Memory B cell (primary cell): ENCODE results near the gene UTP25.
"Not testable (repeated sequence)": the region's sequence is repeated elsewhere in the genome, so short reads cannot be mapped to it uniquely, and the experiment has no call there.

ENCODE experiments used
- ATAC-seq: fragments of 150-1000 bp; cut with Tn5 transposase; 2 replicates; pipeline ENCODE4 v1.10.0; 2021; ENCODE audit warnings: low read depth, mild to moderate bottlenecking, moderate library complexity
- DNase-seq, 2 donors: peaks; one replicate each; pipeline ENCODE4 v3.0.0; 2022; ENCODE audit warnings: low spot score in 2 of 2
- H3K27ac Mint-ChIP-seq: one replicate; pipeline ENCODE4 v1.8.0; 2022; ENCODE audit warnings: mild to moderate bottlenecking, moderate library complexity, mixed read lengths
- H3K27me3 Mint-ChIP-seq: one replicate; pipeline ENCODE4 v1.8.0; 2022; ENCODE audit warnings: mixed read lengths
- H3K36me3 Mint-ChIP-seq: one replicate; pipeline ENCODE4 v1.8.0; 2022; ENCODE audit warnings: mild to moderate bottlenecking, mixed read lengths
- H3K4me1 Mint-ChIP-seq: one replicate; pipeline ENCODE4 v1.8.0; 2022; ENCODE audit warnings: mixed read lengths
- H3K4me3 Mint-ChIP-seq: one replicate; pipeline ENCODE4 v1.8.0; 2022; ENCODE audit warnings: mild to moderate bottlenecking, moderate library complexity, mixed read lengths
- H3K9me3 Mint-ChIP-seq: one replicate; pipeline ENCODE4 v1.8.0; 2022; ENCODE audit warnings: mixed read lengths

UTP25 gene

DNA sequence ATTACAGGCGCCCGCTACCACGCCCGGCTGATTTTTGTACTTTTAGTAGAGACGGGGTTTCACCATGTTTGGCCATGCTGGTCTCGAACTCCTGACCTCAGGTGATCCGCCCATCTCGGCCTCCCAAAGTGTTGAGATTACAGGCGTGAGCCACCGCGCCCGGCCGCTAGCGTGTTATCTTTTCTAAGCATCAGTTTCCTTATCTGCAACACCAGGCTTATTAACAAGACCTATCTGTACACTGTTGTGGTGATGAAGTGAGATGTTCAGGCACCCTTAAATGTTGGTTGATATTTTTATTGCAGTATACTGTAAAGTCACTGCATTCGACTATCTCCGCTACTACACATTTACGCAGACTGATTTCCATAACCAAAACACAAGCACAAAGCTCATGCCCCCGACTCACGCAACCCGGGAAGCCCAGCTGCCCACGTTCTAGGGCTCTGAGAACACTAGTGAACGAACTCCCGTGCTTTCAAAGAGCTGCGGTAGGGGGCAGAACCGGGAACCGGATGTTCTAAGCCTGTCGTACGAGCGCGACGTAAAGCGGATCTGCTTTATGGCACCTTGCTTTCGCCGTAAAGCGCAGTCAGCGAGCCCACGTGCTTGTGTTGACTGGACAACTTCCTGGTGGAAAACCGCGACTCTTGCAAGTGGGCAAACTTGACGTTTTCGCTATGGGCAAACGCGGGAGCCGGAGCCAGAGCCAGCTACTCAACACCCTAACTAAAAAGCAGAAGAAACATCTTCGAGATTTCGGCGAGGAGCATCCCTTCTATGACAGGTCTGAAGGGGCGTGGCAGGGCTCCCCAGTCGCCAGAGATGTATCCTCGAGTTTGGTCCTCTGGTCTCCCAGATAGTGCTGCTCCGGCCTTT is at the start of gene UTP25:
UTP25 (plus strand) TSS at position 589 of the 879 bp plus-strand sequence; CDS start at position 681, 92 bp downstream.
- H3K4me3 Mint-ChIP-seq = peak within 1 kb of the TSS; percentile 95
- H3K9me3 Mint-ChIP-seq = no peaks in the 10 kb centered on the region
- H3K27ac Mint-ChIP-seq = peak within 1 kb of the TSS; percentile 91
- ATAC-seq (peak; percentile 84), DNase-seq (peak; percentile 87 to 97)
- peaks cover 11% of the 10 kb centered on the region for H3K36me3 Mint-ChIP-seq
- peaks cover 18% of the 10 kb centered on the region for H3K4me1 Mint-ChIP-seq
- peaks cover 4% of the 10 kb centered on the region for H3K27me3 Mint-ChIP-seq

DNA sequence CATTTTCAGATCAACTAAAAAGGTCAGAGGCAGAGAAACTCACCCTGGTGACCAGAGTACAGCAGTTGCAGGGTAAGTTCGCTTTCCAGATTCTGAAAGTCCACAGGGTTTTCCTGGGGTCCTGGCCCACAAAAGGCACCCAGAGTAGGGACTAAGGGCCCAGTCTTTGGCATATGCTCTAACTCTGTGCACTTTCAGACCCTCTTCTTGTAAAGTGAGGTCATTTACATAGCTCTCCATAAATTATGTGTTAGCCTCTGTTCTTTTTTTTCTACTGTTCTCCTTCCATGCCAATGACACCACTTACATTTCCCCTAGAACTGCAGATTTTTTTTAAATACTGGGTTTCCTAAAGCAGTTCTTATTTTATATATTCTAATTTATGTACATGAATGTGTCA is 49.7 kb upstream of the UTP25 start:
- no peak overlapping the region for H3K4me3 Mint-ChIP-seq

GRCh38 chr1:209780268-209780667 is 47.5 kb upstream of the UTP25 start:
- H3K9me3 Mint-ChIP-seq = no peaks in the 10 kb centered on the region
- ATAC-seq = no peak
- H3K27ac Mint-ChIP-seq = peak overlapping the region; percentile 9
- H3K27me3 Mint-ChIP-seq = no peaks in the 10 kb centered on the region
- no peak for DNase-seq
- H3K4me1 Mint-ChIP-seq = peaks cover 17% of the 10 kb centered on the region
- no peak overlapping the region for H3K4me3 Mint-ChIP-seq
- peaks cover 43% of the 10 kb centered on the region for H3K36me3 Mint-ChIP-seq

More for the DNA sequence above, 49.7 kb upstream of the UTP25 start:
- peak overlapping the region; percentile 9 for H3K27ac Mint-ChIP-seq
- peaks cover 27% of the 10 kb centered on the region for H3K4me1 Mint-ChIP-seq
- no peaks in the 10 kb centered on the region for H3K27me3 Mint-ChIP-seq
- peaks cover 53% of the 10 kb centered on the region for H3K36me3 Mint-ChIP-seq
- ATAC-seq (no peak), DNase-seq (no peak)
- no peaks in the 10 kb centered on the region for H3K9me3 Mint-ChIP-seq

- DNase-seq (no peak), ATAC-seq (no peak)
- no peaks in the 10 kb centered on the region for H3K9me3 Mint-ChIP-seq
- peaks cover 24% of the 10 kb centered on the region for H3K36me3 Mint-ChIP-seq
- peak overlapping the region; percentile 93 for H3K27ac Mint-ChIP-seq
- peaks cover 2% of the 10 kb centered on the region for H3K27me3 Mint-ChIP-seq
- peak overlapping the region; percentile 44 for H3K4me3 Mint-ChIP-seq
- peaks cover 11% of the 10 kb centered on the region for H3K4me1 Mint-ChIP-seq
These were observed 44.4 kb upstream of the UTP25 start for GRCh38 chr1:209783386-209783785.

- Mint-ChIP-seq H3K27ac (peak within 1 kb of the TSS; percentile 93), H3K9me3 (no peaks in the 10 kb centered on the region), H3K4me1 (peaks cover 11% of the 10 kb centered on the region), H3K27me3 (peaks cover 2% of the 10 kb centered on the region), H3K36me3 (peaks cover 17% of the 10 kb centered on the region), H3K4me3 (peak within 1 kb of the TSS; percentile 87)
- ATAC-seq (peak; percentile 99), DNase-seq (peak; percentile 99 to 100)
These were observed 43.3 kb upstream of the UTP25 start, which contains the start of gene C1orf74 for GRCh38 chr1:209784265-209785169. Gene C1orf74 (minus strand): TSS chr1:209784559. CDS start chr1:209783634, 925 bp downstream.

DNA sequence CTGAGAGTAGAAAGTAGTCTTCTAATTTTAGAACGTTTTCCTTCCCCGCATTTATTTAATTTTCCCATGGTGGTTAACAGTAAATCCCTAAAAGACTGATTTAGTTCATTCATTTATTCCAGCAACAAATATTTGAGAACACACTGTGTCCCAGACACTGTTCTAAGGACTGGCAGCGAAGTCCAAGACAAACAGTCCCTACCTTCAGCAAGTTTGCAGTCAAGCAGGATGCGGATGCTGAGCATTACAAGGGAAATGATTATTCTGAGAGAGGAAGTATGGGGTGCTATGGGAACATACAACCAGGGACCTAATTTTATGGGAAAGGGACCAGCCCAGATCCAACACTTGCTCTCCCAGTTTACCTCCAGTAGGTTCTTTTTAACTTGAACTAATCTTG is 42.2 kb upstream of the UTP25 start:
- H3K9me3 Mint-ChIP-seq = no peaks in the 10 kb centered on the region
- H3K36me3 Mint-ChIP-seq = peaks cover 12% of the 10 kb centered on the region
- DNase-seq (no peak), ATAC-seq (no peak)
- H3K27ac Mint-ChIP-seq = peak overlapping the region; percentile 93
- peaks cover 5% of the 10 kb centered on the region for H3K27me3 Mint-ChIP-seq
- peaks cover 11% of the 10 kb centered on the region for H3K4me1 Mint-ChIP-seq
- no peak overlapping the region for H3K4me3 Mint-ChIP-seq

DNA sequence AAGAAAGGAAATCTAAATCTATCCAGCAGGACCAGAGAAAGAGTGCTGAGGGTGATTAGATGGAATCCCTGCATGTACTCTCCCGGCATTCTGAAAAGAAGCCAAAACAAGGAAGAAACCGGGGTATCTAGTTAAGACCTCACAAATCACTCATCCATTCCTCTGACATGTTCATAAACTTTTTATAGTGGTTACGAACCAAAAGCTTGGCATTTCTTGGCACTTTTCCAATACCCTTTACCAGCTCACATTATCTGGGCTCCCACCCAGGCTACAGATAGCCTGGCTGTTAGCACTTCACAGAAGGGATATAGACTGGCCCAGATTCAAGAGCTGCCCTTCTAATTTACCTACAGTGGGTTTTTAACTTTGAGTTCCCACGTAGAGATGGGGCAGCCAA is 41.6 kb upstream of the UTP25 start:
- no peak for DNase-seq
- H3K27ac Mint-ChIP-seq = no peak overlapping the region
- H3K4me1 Mint-ChIP-seq = peaks cover 11% of the 10 kb centered on the region
- H3K9me3 Mint-ChIP-seq = no peaks in the 10 kb centered on the region
- ATAC-seq = no peak
- H3K27me3 Mint-ChIP-seq = peaks cover 5% of the 10 kb centered on the region
- peaks cover 12% of the 10 kb centered on the region for H3K36me3 Mint-ChIP-seq
- no peak overlapping the region for H3K4me3 Mint-ChIP-seq

GRCh38 chr1:209787551-209787950 is 40.2 kb upstream of the UTP25 start:
- DNase-seq (no peak), ATAC-seq (no peak)
- Mint-ChIP-seq H3K4me3 (no peak overlapping the region), H3K27ac (no peak overlapping the region), H3K9me3 (no peaks in the 10 kb centered on the region), H3K27me3 (peaks cover 5% of the 10 kb centered on the region), H3K36me3 (peaks cover 4% of the 10 kb centered on the region), H3K4me1 (peaks cover 7% of the 10 kb centered on the region)

DNA sequence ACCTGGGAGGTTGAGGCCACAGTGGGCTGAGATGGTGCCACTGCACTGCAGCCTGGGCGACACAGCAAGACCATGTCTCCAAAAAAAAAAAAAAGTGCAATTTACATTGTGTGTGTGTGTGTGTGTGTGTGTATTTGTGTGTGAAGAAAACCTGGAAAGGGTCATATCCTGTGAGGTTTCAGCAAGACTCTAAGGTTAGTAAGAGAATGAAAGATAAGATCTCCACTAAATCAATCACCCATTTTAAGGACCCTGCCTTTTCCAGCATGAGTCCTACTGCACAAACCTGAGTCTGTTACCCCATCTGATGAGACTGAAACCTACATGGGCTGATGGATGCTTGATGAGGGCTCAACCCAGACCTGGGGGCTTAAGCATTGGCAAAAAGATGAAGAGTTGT is 38.5 kb upstream of the UTP25 start:
- ATAC-seq (no peak), DNase-seq (no peak)
- H3K4me1 Mint-ChIP-seq = peaks cover 3% of the 10 kb centered on the region
- H3K27ac Mint-ChIP-seq = no peak overlapping the region
- peaks cover 7% of the 10 kb centered on the region for H3K27me3 Mint-ChIP-seq
- H3K9me3 Mint-ChIP-seq = peaks cover 3% of the 10 kb centered on the region
- H3K4me3 Mint-ChIP-seq = no peak overlapping the region
- peaks cover 8% of the 10 kb centered on the region for H3K36me3 Mint-ChIP-seq

GRCh38 chr1:209790286-209791193 is 37.2 kb upstream of the UTP25 start:
- H3K9me3 Mint-ChIP-seq = peaks cover 3% of the 10 kb centered on the region
- no peak for DNase-seq
- H3K36me3 Mint-ChIP-seq = peaks cover 14% of the 10 kb centered on the region
- ATAC-seq = no peak
- H3K27ac Mint-ChIP-seq = no peak overlapping the region
- H3K4me1 Mint-ChIP-seq = no peaks in the 10 kb centered on the region
- H3K27me3 Mint-ChIP-seq = peaks cover 12% of the 10 kb centered on the region
- no peak overlapping the region for H3K4me3 Mint-ChIP-seq

DNA sequence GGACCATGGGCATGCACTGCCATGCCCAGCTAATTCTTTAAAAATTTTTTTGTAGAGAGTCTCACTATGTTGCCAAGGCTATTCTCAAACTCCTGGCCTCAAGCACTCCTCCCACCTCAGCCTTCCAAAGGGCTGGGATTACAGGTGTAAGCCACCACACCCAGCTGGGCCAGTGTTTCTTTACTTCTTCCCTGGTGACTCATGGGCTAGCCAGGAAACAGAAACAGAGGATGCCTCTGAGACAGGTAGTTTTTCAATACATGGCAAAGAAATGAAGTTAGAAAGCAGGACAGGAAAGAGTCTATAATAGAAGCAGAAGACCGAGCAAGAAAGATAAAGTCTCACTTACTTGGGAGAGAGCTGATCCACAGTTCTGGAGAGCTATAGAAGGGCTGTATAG is 35.9 kb upstream of the UTP25 start:
- DNase-seq (no peak), ATAC-seq (no peak)
- Mint-ChIP-seq H3K27ac (no peak overlapping the region), H3K4me3 (no peak overlapping the region), H3K9me3 (peaks cover 3% of the 10 kb centered on the region), H3K36me3 (peaks cover 17% of the 10 kb centered on the region), H3K4me1 (peaks cover 2% of the 10 kb centered on the region), H3K27me3 (peaks cover 16% of the 10 kb centered on the region)

- H3K9me3 Mint-ChIP-seq, DNase-seq, ATAC-seq, H3K4me3 Mint-ChIP-seq, H3K27ac Mint-ChIP-seq, H3K4me1 Mint-ChIP-seq: not testable (repeated sequence)
- Mint-ChIP-seq H3K36me3 (peaks cover 17% of the 10 kb centered on the region), H3K27me3 (peaks cover 15% of the 10 kb centered on the region)
These were observed 34.1 kb upstream of the UTP25 start for GRCh38 chr1:209793711-209794110.

GRCh38 chr1:209797978-209798639 is 29.7 kb upstream of the UTP25 start:
- Mint-ChIP-seq H3K27me3 (peaks cover 11% of the 10 kb centered on the region), H3K36me3 (peaks cover 15% of the 10 kb centered on the region), H3K27ac (no peak overlapping the region), H3K9me3 (peaks cover 3% of the 10 kb centered on the region), H3K4me3 (no peak overlapping the region), H3K4me1 (peaks cover 7% of the 10 kb centered on the region)
- DNase-seq (no peak), ATAC-seq (peak; percentile 42)
